B cell (primary cell): ENCODE data around the gene SON. TPM values are rescaled to one million over a fixed set of nuclear protein-coding genes. Genes with fewer than 3 reads are reported as not detected.

Source experiments
- ATAC-seq: fragments of 200-7000 bp; cut with Tn5 transposase; one replicate; pipeline ENCODE4 v1.10.0; 2021; ENCODE audit warnings: low read depth, mild to moderate bottlenecking, moderate number of reproducible peaks, moderate library complexity
- CTCF ChIA-PET: fragments of 350-600 bp; sonication (Branson Sonifier 250); formaldehyde crosslinking; loops from one replicate; lab custom pipeline; 2021; ENCODE audit warnings: antibody characterized with exemption, inconsistent platforms; lab: Charles Lee
- POLR2A ChIA-PET: fragments of 350-600 bp; sonication (Branson Sonifier 250); formaldehyde crosslinking; loops from one replicate; lab custom pipeline; 2021; ENCODE audit warnings: antibody characterized with exemption; lab: Charles Lee
- DNase-seq: peaks from one replicate; pipeline ENCODE4 v3.0.0; 2013
- H2AFZ ChIP-seq: 2 replicates; pipeline ENCODE4 v1.6.1; 2012; ENCODE audit warnings: mild to moderate bottlenecking, low read depth, low read length; ENCODE audit not compliant: insufficient read depth, poor library complexity, severe bottlenecking
- H3K27ac ChIP-seq, 2 donors: 1 replicate in 1 of 2; 2 replicates in 1 of 2; pipeline ENCODE4 v1.5.1; 2012 to 2013; ENCODE audit warnings: low read length in 2 of 2, mild to moderate bottlenecking in 2 of 2, moderate library complexity in 1 of 2
- H3K27me3 ChIP-seq, 4 experiments: fragments of 200-600 bp in 1 of 4; sonication (generic) in 1 of 4; replicated peaks in 1 of 4; 1 replicate in 2 of 4; 2 replicates in 2 of 4; pipeline versions ENCODE4 v1.6.1 to v1.7.0; 2013 to 2016; ENCODE audit warnings: low read length in 3 of 4, mild to moderate bottlenecking in 2 of 4, mixed read lengths in 1 of 4, moderate library complexity in 1 of 4; ENCODE audit not compliant: insufficient read depth in 4 of 4, control insufficient read depth in 3 of 4; ENCODE audit errors: control extremely low read depth in 1 of 4
- H3K36me3 ChIP-seq, 2 experiments: replicated peaks in 1 of 2; 1 replicate in 1 of 2; 2 replicates in 1 of 2; pipeline versions ENCODE4 v1.6.1 to v1.7.1; 2013; ENCODE audit warnings: low read length in 1 of 2; ENCODE audit not compliant: insufficient read depth in 2 of 2, control insufficient read depth in 1 of 2; ENCODE audit errors: control extremely low read depth in 1 of 2, extremely low read depth in 1 of 2
- H3K4me1 ChIP-seq, 2 donors: fragments of 200-600 bp in 1 of 2; sonication (generic) in 1 of 2; 1 replicate in 1 of 2; 2 replicates in 1 of 2; pipeline versions ENCODE4 v1.5.1 to v1.6.1; 2013 to 2017; ENCODE audit warnings: low read length in 2 of 2; ENCODE audit not compliant: control insufficient read depth in 2 of 2, insufficient read depth in 2 of 2
- H3K4me2 ChIP-seq: replicated peaks from 2 replicates; pipeline ENCODE3; 2012; ENCODE audit warnings: mild to moderate bottlenecking, low read depth, low read length; ENCODE audit not compliant: poor library complexity, severe bottlenecking
- H3K4me3 ChIP-seq, 5 experiments: fragments of 200-600 bp in 1 of 5; sonication (generic) in 1 of 5; 1 replicate in 3 of 5; 2 replicates in 2 of 5; pipeline versions ENCODE4 v1.5.1 to v1.7.0; 2011 to 2016; ENCODE audit warnings: low read length in 4 of 5, mild to moderate bottlenecking in 4 of 5, low read depth in 2 of 5, control low read depth in 1 of 5, moderate library complexity in 1 of 5; ENCODE audit not compliant: insufficient read depth in 1 of 5; ENCODE audit errors: control extremely low read depth in 1 of 5, extremely low read depth in 1 of 5
- H3K79me2 ChIP-seq: fragments of 200-600 bp; sonication (generic); one replicate; pipeline ENCODE4 v1.6.0; 2016; ENCODE audit warnings: low read length; ENCODE audit not compliant: control insufficient read depth, insufficient read depth
- H3K9ac ChIP-seq: fragments of 200-600 bp; sonication (generic); 2 replicates; pipeline ENCODE4 v1.6.1; 2017; ENCODE audit warnings: mild to moderate bottlenecking, low read length, moderate library complexity
- H3K9me3 ChIP-seq, 3 donors: one replicate each; pipeline versions ENCODE4 v1.6.1 to v1.7.1; 2013; ENCODE audit warnings: low read length in 2 of 3; ENCODE audit not compliant: control insufficient read depth in 2 of 3, insufficient read depth in 1 of 3; ENCODE audit errors: control extremely low read depth in 1 of 3
- H4K20me1 ChIP-seq: 2 replicates; pipeline ENCODE4 v1.6.0; 2012; ENCODE audit warnings: mild to moderate bottlenecking, low read length; ENCODE audit not compliant: insufficient read depth, control insufficient read depth, poor library complexity, severe bottlenecking
- H3K27ac Mint-ChIP-seq: one replicate; pipeline ENCODE4 v1.8.0; 2021; ENCODE audit warnings: mixed read lengths
- H3K27me3 Mint-ChIP-seq: one replicate; pipeline ENCODE4 v1.8.0; 2021; ENCODE audit warnings: mixed read lengths
- H3K4me1 Mint-ChIP-seq: one replicate; pipeline ENCODE4 v1.8.0; 2021; ENCODE audit warnings: mixed read lengths
- H3K4me3 Mint-ChIP-seq: one replicate; pipeline ENCODE4 v1.8.0; 2021; ENCODE audit warnings: mixed read lengths
- H3K9me3 Mint-ChIP-seq: one replicate; pipeline ENCODE4 v1.8.0; 2022; ENCODE audit warnings: mixed read lengths; ENCODE audit not compliant: insufficient read depth
- EZH2 ChIP-seq: IDR thresholded peaks from 2 replicates; pipeline ENCODE4 v1.6.1; 2012; ENCODE audit warnings: borderline replicate concordance, low read depth, mild to moderate bottlenecking, moderate library complexity, low read length; ENCODE audit not compliant: insufficient read depth, poor library complexity, severe bottlenecking
- WGBS: methylation state at CpG from one replicate; pipeline ENCODE4 v1.1.5; 2013; ENCODE audit warnings: missing lambda C conversion rate; ENCODE audit not compliant: insufficient coverage; 5-methylcytosine and 5-hydroxymethylcytosine counted together
- intact Hi-C: fragments of 100-400 bp; cut with micrococcal nuclease; formaldehyde crosslinking; loops from one replicate; pipeline ENCODE4 v1.10.0; 2022
- polyA plus RNA-seq: library from polyadenylated mRNA; depleted of rRNA; stranded (reverse); fragments of >200 nt; gene quantifications from 2 replicates; pipeline ENCODE4 v1.2.3, GENCODE V29; 2012
- total RNA-seq, 2 donors: library from RNA; stranded (reverse); fragments of 120-200 nt in 1 of 2; gene quantifications; 1 replicate in 1 of 2; 2 replicates in 1 of 2; pipeline versions ENCODE4 v1.2.3 to v1.2.4, GENCODE V29; 2013 to 2022
- TF ChIP-seq, protein P1 (sequence below): fragments of 200-600 bp; IDR thresholded peaks from one replicate; pipeline ENCODE4 v1.8.0; 2022; ENCODE audit warnings: antibody characterized with exemption, mild to moderate bottlenecking

Gene SON
- total and polyA plus RNA-seq, 2 donors (not counting 1 experiment from before 2014, with no cell fraction given), result 92.0 to 463 TPM

DNA sequence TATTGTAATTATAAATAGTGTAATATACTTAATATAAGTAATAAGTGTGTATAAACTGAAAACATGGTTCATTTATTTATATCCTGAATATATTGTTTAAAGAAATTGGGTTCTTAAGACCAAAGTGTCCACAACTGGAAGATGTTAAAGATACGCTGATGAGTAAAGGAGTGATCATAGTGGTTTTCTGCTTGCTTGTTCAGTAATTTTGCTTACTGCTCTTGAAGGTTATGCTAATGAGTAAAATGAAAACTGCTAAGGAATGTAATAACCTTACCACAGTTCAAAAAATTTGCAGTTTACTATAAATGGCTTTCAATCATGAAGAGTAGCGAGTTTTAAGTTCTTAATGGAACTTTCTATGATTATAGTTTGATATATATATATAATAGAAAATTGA, 23.7 kb downstream of the SON start:
- no peaks in the 10 kb centered on the region for H3K4me1 ChIP-seq
- H3K9me3 Mint-ChIP-seq, result no peaks in the 10 kb centered on the region
- H3K9ac ChIP-seq, result no peak overlapping the region
- no peak for ATAC-seq
- H3K27ac Mint-ChIP-seq, result no peak overlapping the region
- H3K4me1 Mint-ChIP-seq, result peaks cover 5% of the 10 kb centered on the region
- H3K4me3 Mint-ChIP-seq, result no peak overlapping the region
- intact Hi-C loops, result no loop called here
- no peak overlapping the region for H2AFZ ChIP-seq
- peaks cover 43% of the 10 kb centered on the region for H4K20me1 ChIP-seq
- H3K27me3 ChIP-seq, result no peaks in the 10 kb centered on the region
- ChIA-PET CTCF (interaction anchor here (0.6 kb wide), 1 partner anchor 71 kb away, joined by 5 read pairs; no protein-coding TSS in a partner anchor), POLR2A (no interaction called here)
- no peaks in the 10 kb centered on the region for H3K9me3 ChIP-seq
- no peak overlapping the region for H3K27ac ChIP-seq
- H3K79me2 ChIP-seq, result peaks cover 50% of the 10 kb centered on the region
- no peak for DNase-seq
- peaks cover 5 to 59% of the 10 kb centered on the region in 2 experiments for H3K36me3 ChIP-seq
- no CpG with 5 or more reads among the region's 2 CpGs for WGBS
- H3K4me2 ChIP-seq, result no peak overlapping the region
- no peak for TF ChIP-seq EZH2
- TF ChIP-seq, protein P1, sequence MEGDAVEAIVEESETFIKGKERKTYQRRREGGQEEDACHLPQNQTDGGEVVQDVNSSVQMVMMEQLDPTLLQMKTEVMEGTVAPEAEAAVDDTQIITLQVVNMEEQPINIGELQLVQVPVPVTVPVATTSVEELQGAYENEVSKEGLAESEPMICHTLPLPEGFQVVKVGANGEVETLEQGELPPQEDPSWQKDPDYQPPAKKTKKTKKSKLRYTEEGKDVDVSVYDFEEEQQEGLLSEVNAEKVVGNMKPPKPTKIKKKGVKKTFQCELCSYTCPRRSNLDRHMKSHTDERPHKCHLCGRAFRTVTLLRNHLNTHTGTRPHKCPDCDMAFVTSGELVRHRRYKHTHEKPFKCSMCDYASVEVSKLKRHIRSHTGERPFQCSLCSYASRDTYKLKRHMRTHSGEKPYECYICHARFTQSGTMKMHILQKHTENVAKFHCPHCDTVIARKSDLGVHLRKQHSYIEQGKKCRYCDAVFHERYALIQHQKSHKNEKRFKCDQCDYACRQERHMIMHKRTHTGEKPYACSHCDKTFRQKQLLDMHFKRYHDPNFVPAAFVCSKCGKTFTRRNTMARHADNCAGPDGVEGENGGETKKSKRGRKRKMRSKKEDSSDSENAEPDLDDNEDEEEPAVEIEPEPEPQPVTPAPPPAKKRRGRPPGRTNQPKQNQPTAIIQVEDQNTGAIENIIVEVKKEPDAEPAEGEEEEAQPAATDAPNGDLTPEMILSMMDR, result no peak
- H3K4me3 ChIP-seq, result no peak overlapping the region
- no peaks in the 10 kb centered on the region for H3K27me3 Mint-ChIP-seq

- Mint-ChIP-seq H3K27ac (no peak overlapping the region), H3K4me1 (peaks cover 4% of the 10 kb centered on the region), H3K27me3 (no peaks in the 10 kb centered on the region), H3K9me3 (no peaks in the 10 kb centered on the region), H3K4me3 (no peak overlapping the region)
- CTCF ChIA-PET, result no interaction called here
- DNase-seq (no peak), ATAC-seq (no peak)
- H3K4me1 ChIP-seq, result no peaks in the 10 kb centered on the region
- peaks cover 43% of the 10 kb centered on the region for H3K79me2 ChIP-seq
- POLR2A ChIA-PET, result no interaction called here
- WGBS, result 98% methylated on average over 6 of the region's 6 CpGs
- no peak overlapping the region for H3K4me2 ChIP-seq
- TF ChIP-seq, protein P1, result no peak
- no peak overlapping the region for H3K27ac ChIP-seq
- no peaks in the 10 kb centered on the region for H3K27me3 ChIP-seq
- peaks cover 8 to 56% of the 10 kb centered on the region in 2 experiments for H3K36me3 ChIP-seq
- no peak overlapping the region for H3K4me3 ChIP-seq
- no peak overlapping the region for H2AFZ ChIP-seq
- peaks cover 38% of the 10 kb centered on the region for H4K20me1 ChIP-seq
- H3K9ac ChIP-seq, result no peak overlapping the region
- intact Hi-C loops, result no loop called here
- H3K9me3 ChIP-seq, result no peaks in the 10 kb centered on the region
These were observed 25.1 kb downstream of the SON start for GRCh38 chr21:33567914-33568313.
